Measurements from ENCODE around the gene KAT8.
A peak's percentile ranks its signal among the peaks of the same experiment; 100 is the strongest.

KAT8 gene

GRCh38 chr16:31080756-31081419 lies 36.6 kb upstream of the KAT8 start:
- Mint-ChIP-seq H3K27ac (peak overlapping the region; percentile 20 to 42), H3K4me3 (peak overlapping the region in 1 of 2 donors; percentile 13), H3K4me1 (peaks cover 57% of the 10 kb centered on the region), H3K9me3 (no peaks in the 10 kb centered on the region), H3K27me3 (no peaks in the 10 kb centered on the region)
- no peak for DNase-seq
- no peak for ATAC-seq

- ATAC-seq = no peak
- H3K9me3 Mint-ChIP-seq = no peaks in the 10 kb centered on the region
- H3K4me1 Mint-ChIP-seq = peaks cover 50% of the 10 kb centered on the region
- no peak overlapping the region for H3K27ac Mint-ChIP-seq
- no peak for DNase-seq
- H3K27me3 Mint-ChIP-seq = no peaks in the 10 kb centered on the region
- H3K4me3 Mint-ChIP-seq = peak overlapping the region in 1 of 2 donors; percentile 39
Observed at GRCh38 chr16:31081428-31082351, 35.8 kb upstream of the KAT8 start.

- Mint-ChIP-seq H3K4me3 (no peak overlapping the region), H3K27ac (peak overlapping the region; percentile 63 to 94)
Observed at GRCh38 chr16:31082368-31083045, 35.0 kb upstream of the KAT8 start.

GRCh38 chr16:31083081-31083480 lies 34.4 kb upstream of the KAT8 start:
- peaks cover 43% of the 10 kb centered on the region for H3K4me1 Mint-ChIP-seq
- H3K27ac Mint-ChIP-seq = peak overlapping the region in 1 of 2 donors; percentile 94
- no peaks in the 10 kb centered on the region for H3K9me3 Mint-ChIP-seq
- H3K4me3 Mint-ChIP-seq = no peak overlapping the region
- ATAC-seq (no peak), DNase-seq (no peak)
- no peaks in the 10 kb centered on the region for H3K27me3 Mint-ChIP-seq

More at GRCh38 chr16:31082368-31083045, 35.0 kb upstream of the KAT8 start:
- ATAC-seq (no peak), DNase-seq (no peak)
- Mint-ChIP-seq H3K4me1 (peaks cover 48% of the 10 kb centered on the region), H3K9me3 (no peaks in the 10 kb centered on the region), H3K27me3 (no peaks in the 10 kb centered on the region)

GRCh38 chr16:31083556-31083955 lies 33.9 kb upstream of the KAT8 start:
- no peaks in the 10 kb centered on the region for H3K9me3 Mint-ChIP-seq
- peaks cover 43% of the 10 kb centered on the region for H3K4me1 Mint-ChIP-seq
- DNase-seq = no peak
- no peak for ATAC-seq
- no peaks in the 10 kb centered on the region for H3K27me3 Mint-ChIP-seq
- H3K27ac Mint-ChIP-seq = peak overlapping the region; percentile 77 to 94
- no peak overlapping the region for H3K4me3 Mint-ChIP-seq

- H3K27ac Mint-ChIP-seq = peak overlapping the region; percentile 77 to 89
- H3K4me3 Mint-ChIP-seq = no peak overlapping the region
- ATAC-seq (no peak), DNase-seq (no peak)
- H3K4me1 Mint-ChIP-seq = peaks cover 43% of the 10 kb centered on the region
- H3K27me3 Mint-ChIP-seq = no peaks in the 10 kb centered on the region
- no peaks in the 10 kb centered on the region for H3K9me3 Mint-ChIP-seq
Observed at GRCh38 chr16:31083981-31084380, 33.5 kb upstream of the KAT8 start.

GRCh38 chr16:31084584-31085302 lies 32.7 kb upstream of the KAT8 start:
- Mint-ChIP-seq H3K27me3 (no peaks in the 10 kb centered on the region), H3K4me1 (peaks cover 37% of the 10 kb centered on the region), H3K9me3 (no peaks in the 10 kb centered on the region), H3K27ac (peak overlapping the region in 1 of 2 donors; percentile 89), H3K4me3 (no peak overlapping the region)
- ATAC-seq (peak; percentile 14), DNase-seq (no peak)

- H3K4me1 Mint-ChIP-seq = peaks cover 32% of the 10 kb centered on the region
- H3K9me3 Mint-ChIP-seq = no peaks in the 10 kb centered on the region
- no peaks in the 10 kb centered on the region for H3K27me3 Mint-ChIP-seq
Observed at GRCh38 chr16:31085411-31085810, 32.1 kb upstream of the KAT8 start.

GRCh38 chr16:31085873-31086628 lies 31.4 kb upstream of the KAT8 start:
- no peaks in the 10 kb centered on the region for H3K27me3 Mint-ChIP-seq
- peak overlapping the region in 1 of 2 donors; percentile 96 for H3K27ac Mint-ChIP-seq
- no peaks in the 10 kb centered on the region for H3K9me3 Mint-ChIP-seq
- DNase-seq (no peak), ATAC-seq (no peak)
- peaks cover 33% of the 10 kb centered on the region for H3K4me1 Mint-ChIP-seq
- H3K4me3 Mint-ChIP-seq = no peak overlapping the region

More at GRCh38 chr16:31085411-31085810, 32.1 kb upstream of the KAT8 start:
- ATAC-seq (no peak), DNase-seq (no peak)
- peak overlapping the region; percentile 53 to 96 for H3K27ac Mint-ChIP-seq
- H3K4me3 Mint-ChIP-seq = no peak overlapping the region

- no peak overlapping the region for H3K27ac Mint-ChIP-seq
- no peak for ATAC-seq
Observed at GRCh38 chr16:31086629-31086906, 30.9 kb upstream of the KAT8 start.

GRCh38 chr16:31087481-31087880 lies 30.0 kb upstream of the KAT8 start:
- Mint-ChIP-seq H3K27ac (no peak overlapping the region), H3K27me3 (no peaks in the 10 kb centered on the region), H3K9me3 (no peaks in the 10 kb centered on the region), H3K4me1 (peaks cover 19% of the 10 kb centered on the region), H3K4me3 (no peak overlapping the region)
- DNase-seq (no peak), ATAC-seq (no peak)

More at GRCh38 chr16:31086629-31086906, 30.9 kb upstream of the KAT8 start:
- no peak for DNase-seq
- Mint-ChIP-seq H3K4me1 (peaks cover 27% of the 10 kb centered on the region), H3K9me3 (no peaks in the 10 kb centered on the region), H3K4me3 (no peak overlapping the region), H3K27me3 (no peaks in the 10 kb centered on the region)

GRCh38 chr16:31087971-31088370 lies 29.5 kb upstream of the KAT8 start:
- no peaks in the 10 kb centered on the region for H3K27me3 Mint-ChIP-seq
- H3K27ac Mint-ChIP-seq = no peak overlapping the region
- ATAC-seq (no peak), DNase-seq (no peak)
- H3K4me3 Mint-ChIP-seq = no peak overlapping the region
- H3K4me1 Mint-ChIP-seq = peaks cover 24% of the 10 kb centered on the region
- no peaks in the 10 kb centered on the region for H3K9me3 Mint-ChIP-seq

GRCh38 chr16:31088459-31089183 lies 28.8 kb upstream of the KAT8 start, which contains the start of gene PRSS53:
TSS of gene PRSS53 (minus strand) at chr16:31088943. CDS start at chr16:31088809, 134 bp downstream.
- Mint-ChIP-seq H3K9me3 (no peaks in the 10 kb centered on the region), H3K27me3 (no peaks in the 10 kb centered on the region), H3K4me3 (no peak within 1 kb of the TSS), H3K4me1 (peaks cover 30% of the 10 kb centered on the region), H3K27ac (peak within 1 kb of the TSS in 1 of 2 donors; percentile 50)
- DNase-seq (no peak), ATAC-seq (no peak)

GRCh38 chr16:31089199-31089598 lies 28.3 kb upstream of the KAT8 start:
- no peaks in the 10 kb centered on the region for H3K27me3 Mint-ChIP-seq
- DNase-seq = no peak
- no peak for ATAC-seq
- H3K4me1 Mint-ChIP-seq = peaks cover 36% of the 10 kb centered on the region
- no peak overlapping the region for H3K4me3 Mint-ChIP-seq
- no peaks in the 10 kb centered on the region for H3K9me3 Mint-ChIP-seq
- H3K27ac Mint-ChIP-seq = peak overlapping the region in 1 of 2 donors; percentile 50
